K562 (cell line): ENCODE data around the gene ICAM1. TPM values are rescaled to one million over a fixed set of nuclear protein-coding genes. Genes with fewer than 3 reads are reported as not detected.
A peak's percentile ranks its signal among the peaks of the same experiment; 100 is the strongest.

Source experiments
- ADNP ChIP-seq: fragments of 200-800 bp; sonication (Bioruptor generic); IDR thresholded peaks from 2 replicates; pipeline ENCODE4 v1.6.1; 2016; ENCODE audit warnings: missing genetic modification characterization, missing compliant biosample characterization
- ARNT ChIP-seq, 2 experiments: fragments of 450-650 bp; IDR thresholded peaks; 2 replicates each; pipeline ENCODE4 v1.6.1; 2016; ENCODE audit warnings: mild to moderate bottlenecking in 1 of 2
- ATF1 ChIP-seq, 2 experiments: fragments of 450-650 bp in 1 of 2; IDR thresholded peaks; 2 replicates each; pipeline ENCODE4 v1.6.1; 2016; ENCODE audit warnings: missing compliant biosample characterization in 1 of 2, missing genetic modification characterization in 1 of 2
- BRD4 ChIP-seq: fragments of 200-600 bp; sonication (generic); IDR thresholded peaks from 2 replicates; pipeline ENCODE4 v1.6.1; 2017; ENCODE audit warnings: inconsistent platforms
- DDX20 ChIP-seq: fragments of 450-650 bp; IDR thresholded peaks from 2 replicates; pipeline ENCODE4 v1.6.1; 2016; ENCODE audit warnings: missing genetic modification characterization, low read depth, mild to moderate bottlenecking, missing compliant biosample characterization, moderate library complexity
- DPF2 ChIP-seq: fragments of 450-650 bp; IDR thresholded peaks from 2 replicates; pipeline ENCODE4 v1.6.1; 2016
- E2F1 ChIP-seq: sonication (generic); formaldehyde crosslinking; IDR thresholded peaks from 2 replicates; pipeline ENCODE4 v1.8.1; 2023; ENCODE audit warnings: mild to moderate bottlenecking, missing genetic modification reagents, moderate library complexity
- FOXK2 ChIP-seq, 2 experiments: fragments of 450-650 bp; IDR thresholded peaks in 1 of 2; conservative IDR thresholded peaks in 1 of 2; 2 replicates each; pipeline ENCODE4 v1.6.1; 2016; ENCODE audit warnings: low read depth in 2 of 2, mild to moderate bottlenecking in 1 of 2
- GATAD2A ChIP-seq: fragments of 450-650 bp; IDR thresholded peaks from 2 replicates; pipeline ENCODE4 v1.6.1; 2017
- ID3 ChIP-seq, 2 experiments: fragments of 250-450 bp in 1 of 2; fragments of 450-650 bp in 1 of 2; sonication (Bioruptor Pico) in 1 of 2; IDR thresholded peaks; 2 replicates each; pipeline versions ENCODE4 v1.6.1 to v1.8.0; 2016 to 2021; ENCODE audit warnings: mild to moderate bottlenecking in 2 of 2, moderate library complexity in 2 of 2, missing compliant biosample characterization in 1 of 2, missing genetic modification characterization in 1 of 2
- IRF9 ChIP-seq: fragments of 450-650 bp; IDR thresholded peaks from 2 replicates; pipeline ENCODE4 v1.6.1; 2016; ENCODE audit warnings: missing biosample characterization, missing genetic modification characterization
- KDM1A ChIP-seq, 2 experiments: fragments of 450-650 bp; IDR thresholded peaks; 2 replicates each; pipeline ENCODE4 v1.6.1; 2016; ENCODE audit warnings: mild to moderate bottlenecking in 2 of 2
- MEF2A ChIP-seq: IDR thresholded peaks from 2 replicates; pipeline ENCODE4 v1.6.1; 2011; ENCODE audit warnings: low read depth, mild to moderate bottlenecking, low read length, moderate library complexity; ENCODE audit not compliant: control insufficient read depth
- MTA3 ChIP-seq: fragments of 450-650 bp; formaldehyde crosslinking; IDR thresholded peaks from 2 replicates; pipeline ENCODE4 v1.6.1; 2017; ENCODE audit warnings: mild to moderate bottlenecking, borderline replicate concordance
- PCBP1 ChIP-seq: fragments of 200-400 bp; formaldehyde crosslinking; IDR thresholded peaks from 2 replicates; pipeline ENCODE4 v1.6.1; 2018; ENCODE audit warnings: mild to moderate bottlenecking, low read depth, low read length; ENCODE audit not compliant: poor library complexity, severe bottlenecking
- PHF20 ChIP-seq: fragments of 450-650 bp; IDR thresholded peaks from 2 replicates; pipeline ENCODE4 v1.6.1; 2018; ENCODE audit not compliant: partially characterized antibody
- POLR2A ChIP-seq: fragments of 450-650 bp; conservative IDR thresholded peaks from 2 replicates; pipeline ENCODE4 v1.6.1; 2016
- SP1 ChIP-seq: sonication (generic); formaldehyde crosslinking; IDR thresholded peaks from 2 replicates; pipeline ENCODE4 v1.8.1; 2022; ENCODE audit warnings: mild to moderate bottlenecking, missing genetic modification reagents
- TRIM24 ChIP-seq, 2 experiments: fragments of 450-650 bp; IDR thresholded peaks; 2 replicates each; pipeline ENCODE4 v1.6.1; 2016
- ZFP36 ChIP-seq: fragments of 150-350 bp; IDR thresholded peaks from 2 replicates; pipeline ENCODE4 v1.6.1; 2018; ENCODE audit warnings: low read length, low read depth; ENCODE audit not compliant: partially characterized antibody
- ZFPM2 ChIP-seq: fragments of 250-450 bp; sonication (Bioruptor Pico); IDR thresholded peaks from 2 replicates; pipeline ENCODE4 v1.5.1; 2022; ENCODE audit warnings: mild to moderate bottlenecking
- ZNF174 ChIP-seq: fragments of 250-450 bp; sonication (Bioruptor Pico); IDR thresholded peaks from 2 replicates; pipeline ENCODE4 v1.4.0; 2020; ENCODE audit warnings: mild to moderate bottlenecking
- ZNF224 ChIP-seq: sonication (generic); formaldehyde crosslinking; IDR thresholded peaks from 2 replicates; pipeline ENCODE4 v1.8.0; 2022; ENCODE audit warnings: mild to moderate bottlenecking, missing genetic modification reagents
- polyA plus RNA-seq, 8 experiments: library from polyadenylated mRNA; depleted of rRNA in 4 of 8; stranded (reverse) in 5 of 8; unstranded in 3 of 8; fragments of >200 nt; fragmentation: Nextera tagmentation in 2 of 8; fragmentation: Illumina TruSeq in 1 of 8; extraction: Ambion mirVana in 2 of 8; extraction: Trizol in 1 of 8; gene quantifications; 2 replicates each; pipeline versions ENCODE4 v1.2.1 to v1.2.3, GENCODE V29; 2011 to 2014; ENCODE audit warnings: inconsistent platforms in 1 of 8, missing spikeins in 1 of 8
- total RNA-seq, 7 experiments: library from RNA; depleted of rRNA in 6 of 7; stranded (reverse); fragments of >200 nt in 6 of 7; fragmentation: Illumina TruSeq in 2 of 7; extraction: Trizol in 2 of 7; gene quantifications; 2 replicates each; pipeline versions ENCODE4 v1.2.1 to v1.2.3, GENCODE V29; 2011 to 2021; ENCODE audit warnings: low replicate concordance in 1 of 7

Gene ICAM1
- total and polyA plus RNA-seq, 9 of the 15 experiments (the other 6 are each of a cell fraction or from before 2014, with no cell fraction given) = 2.3 to 24.4 (median 13.4) TPM

GRCh38 chr19:10288662-10289166, 17.8 kb downstream of the ICAM1 start (continued):
- TF ChIP-seq MTA3 (no peak; the same call in 1 of the 2 replicates), GATAD2A (0 out of 2 replicates have a peak, but pooled peaks have one; percentile 84), ZNF224 (CRISPR knock-in tag) (no peak), BRD4 (no peak), FOXK2 (conservative IDR thresholded peaks at IDR 0.05 in 1 of 2, IDR thresholded peaks at IDR 0.05 in 1 of 2; ENCODE audit: low read depth in 2 of 2) (peak in 1 of 2 experiments; percentile 23; a peak in 1 of 4 replicates), ADNP (tag) (no peak), E2F1 (CRISPR knock-in tag) (0 out of 2 replicates have a peak, but pooled peaks have one; percentile 4), ID3 (CRISPR knock-in tag; IDR thresholded peaks at IDR 0.05) (no peak), ID3 (tag; IDR thresholded peaks at IDR 0.05) (no peak), TRIM24 (IDR thresholded peaks at IDR 0.05) (no peak), DDX20 (tag) (no peak), KDM1A (IDR thresholded peaks at IDR 0.05) (no peak), ZFP36 (no peak), ARNT (IDR thresholded peaks at IDR 0.05) (no peak), IRF9 (no peak), SP1 (CRISPR knock-in tag) (no peak), PCBP1 (no peak), ZNF174 (CRISPR knock-in tag) (no peak), POLR2A (peak; percentile 89), PHF20 (no peak), ATF1 (CRISPR knock-in tag; IDR thresholded peaks at IDR 0.05) (no peak), ATF1 (tag; IDR thresholded peaks at IDR 0.05) (no peak), ZFPM2 (CRISPR knock-in tag) (no peak), MEF2A (no peak), DPF2 (0 out of 2 replicates have a peak, but pooled peaks have one; percentile 25)
